Calu3 (cell line): ENCODE measurements around the gene TOM1L2. TPM values are rescaled to one million over a fixed set of nuclear protein-coding genes. Genes with fewer than 3 reads are reported as not detected.

ENCODE experiments used
- BruUV-seq: library from RNA; stranded (reverse); fragments of 400-500 nt; replicated peaks from 2 replicates; lab custom pipeline; 2021; lab: Mats Ljungman, UMichigan
- CTCF ChIA-PET: fragments of 300-600 bp; sonication (Branson Sonifier 250); formaldehyde crosslinking; loops from one replicate; lab custom pipeline; 2022; ENCODE audit warnings: antibody characterized with exemption; lab: Charles Lee
- DNase-seq: peaks from one replicate; pipeline ENCODE4 v3.0.0; 2022
- H3K27ac Mint-ChIP-seq: one replicate; pipeline ENCODE4 v1.8.0; 2022; ENCODE audit warnings: mixed read lengths; ENCODE audit not compliant: unreplicated experiment
- H3K27me3 Mint-ChIP-seq: one replicate; pipeline ENCODE4 v1.8.0; 2022; ENCODE audit warnings: mixed read lengths; ENCODE audit not compliant: unreplicated experiment
- H3K36me3 Mint-ChIP-seq: one replicate; pipeline ENCODE4 v1.8.0; 2022; ENCODE audit warnings: mild to moderate bottlenecking, moderate library complexity, mixed read lengths; ENCODE audit not compliant: insufficient read depth, unreplicated experiment
- H3K4me1 Mint-ChIP-seq: one replicate; pipeline ENCODE4 v1.8.0; 2022; ENCODE audit warnings: mild to moderate bottlenecking, low read depth, mixed read lengths; ENCODE audit not compliant: unreplicated experiment
- H3K4me3 Mint-ChIP-seq: one replicate; pipeline ENCODE4 v1.8.0; 2022; ENCODE audit warnings: mild to moderate bottlenecking, low read depth, moderate library complexity, mixed read lengths; ENCODE audit not compliant: unreplicated experiment
- H3K9me3 Mint-ChIP-seq: one replicate; pipeline ENCODE4 v1.8.0; 2022; ENCODE audit warnings: low read depth, mixed read lengths; ENCODE audit not compliant: unreplicated experiment
- intact Hi-C: fragments of 100-400 bp; cut with micrococcal nuclease; formaldehyde crosslinking; loops from one replicate; pipeline ENCODE4 v1.10.0; 2022; ENCODE audit not compliant: unreplicated experiment
- total RNA-seq: library from RNA; stranded (reverse); gene quantifications from 2 replicates; pipeline ENCODE4 v1.2.3, GENCODE V29; 2022
- TF ChIP-seq, protein P1 (sequence below): fragments of 200-600 bp; IDR thresholded peaks from one replicate; pipeline ENCODE4 v1.8.0; 2022; ENCODE audit warnings: antibody characterized with exemption; ENCODE audit not compliant: unreplicated experiment

TOM1L2 gene
- total RNA-seq, 1 experiment from 2014 or later: 20.1 TPM

- intact Hi-C loops: loop anchor here (10.0 kb wide), 1 partner anchor 50 kb away; no protein-coding TSS in a partner anchor
- BruUV-seq: no TSS peak
- no peak overlapping the region for H3K27ac Mint-ChIP-seq
Measured at GRCh38 chr17:17814162-17815061, 157.8 kb downstream of the TOM1L2 start.

GRCh38 chr17:17813725-17814095, 158.5 kb downstream of the TOM1L2 start:
- no TSS peak for BruUV-seq
- CTCF ChIA-PET: interaction anchor here (0.6 to 1.3 kb wide), 2 partner anchors 42 to 46 kb away, joined by 3 read pairs; no protein-coding TSS in a partner anchor
- Mint-ChIP-seq H3K27ac (no peak overlapping the region), H3K4me3 (no peak overlapping the region), H3K27me3 (no peaks in the 10 kb centered on the region), H3K9me3 (no peaks in the 10 kb centered on the region), H3K4me1 (peaks cover 5% of the 10 kb centered on the region), H3K36me3 (peaks cover 73% of the 10 kb centered on the region)
- TF ChIP-seq, protein P1, sequence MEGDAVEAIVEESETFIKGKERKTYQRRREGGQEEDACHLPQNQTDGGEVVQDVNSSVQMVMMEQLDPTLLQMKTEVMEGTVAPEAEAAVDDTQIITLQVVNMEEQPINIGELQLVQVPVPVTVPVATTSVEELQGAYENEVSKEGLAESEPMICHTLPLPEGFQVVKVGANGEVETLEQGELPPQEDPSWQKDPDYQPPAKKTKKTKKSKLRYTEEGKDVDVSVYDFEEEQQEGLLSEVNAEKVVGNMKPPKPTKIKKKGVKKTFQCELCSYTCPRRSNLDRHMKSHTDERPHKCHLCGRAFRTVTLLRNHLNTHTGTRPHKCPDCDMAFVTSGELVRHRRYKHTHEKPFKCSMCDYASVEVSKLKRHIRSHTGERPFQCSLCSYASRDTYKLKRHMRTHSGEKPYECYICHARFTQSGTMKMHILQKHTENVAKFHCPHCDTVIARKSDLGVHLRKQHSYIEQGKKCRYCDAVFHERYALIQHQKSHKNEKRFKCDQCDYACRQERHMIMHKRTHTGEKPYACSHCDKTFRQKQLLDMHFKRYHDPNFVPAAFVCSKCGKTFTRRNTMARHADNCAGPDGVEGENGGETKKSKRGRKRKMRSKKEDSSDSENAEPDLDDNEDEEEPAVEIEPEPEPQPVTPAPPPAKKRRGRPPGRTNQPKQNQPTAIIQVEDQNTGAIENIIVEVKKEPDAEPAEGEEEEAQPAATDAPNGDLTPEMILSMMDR: no peak
- DNase-seq: no peak
- intact Hi-C loops: loop anchor here (10.0 kb wide), 1 partner anchor 51 kb away; no protein-coding TSS in a partner anchor

More at GRCh38 chr17:17814162-17815061, 157.8 kb downstream of the TOM1L2 start:
- Mint-ChIP-seq H3K4me3 (no peak overlapping the region), H3K27me3 (no peaks in the 10 kb centered on the region), H3K36me3 (peaks cover 69% of the 10 kb centered on the region), H3K4me1 (peaks cover 12% of the 10 kb centered on the region), H3K9me3 (no peaks in the 10 kb centered on the region)
- DNase-seq: no peak
- TF ChIP-seq, protein P1: no peak
- CTCF ChIA-PET: interaction anchor here (0.9 to 1.3 kb wide), 2 partner anchors 45 to 105 kb away, joined by 3 read pairs; no protein-coding TSS in a partner anchor

DNA sequence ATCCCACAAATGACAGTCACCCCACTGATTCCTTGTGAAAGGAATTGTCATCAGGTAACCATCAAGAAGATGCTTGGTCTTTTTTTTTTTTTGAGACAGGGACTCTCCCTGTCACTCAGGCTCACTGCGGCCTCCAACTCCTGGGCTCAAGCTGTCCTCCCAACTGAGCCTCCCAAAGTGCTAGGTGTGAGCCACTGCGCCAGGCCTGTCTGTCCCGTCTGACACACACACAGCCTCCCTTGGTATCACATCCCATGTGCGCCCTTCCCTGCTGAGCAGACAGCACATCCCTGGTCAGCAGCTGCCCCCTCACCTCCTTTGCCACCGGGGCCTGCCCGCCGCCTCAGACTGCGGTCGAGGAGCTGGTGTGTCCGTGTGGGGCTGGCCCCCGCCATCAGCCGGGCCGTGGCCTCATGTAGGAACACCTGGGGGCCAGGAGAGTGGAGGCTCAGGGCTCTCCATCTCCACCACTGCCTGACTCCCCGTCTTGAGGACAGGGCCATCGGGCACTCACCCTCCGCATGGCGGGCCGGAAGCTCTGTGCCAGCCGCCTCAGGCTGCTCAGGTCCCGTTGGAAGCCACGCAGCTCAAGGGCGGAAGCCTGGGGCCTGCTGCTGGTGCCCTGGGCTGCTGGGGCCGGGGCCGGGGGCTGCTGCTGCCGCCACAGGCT, 159.0 kb downstream of the TOM1L2 start:
- Mint-ChIP-seq H3K27me3 (no peaks in the 10 kb centered on the region), H3K4me1 (peaks cover under 1% of the 10 kb centered on the region), H3K9me3 (no peaks in the 10 kb centered on the region), H3K27ac (no peak overlapping the region), H3K36me3 (peaks cover 77% of the 10 kb centered on the region), H3K4me3 (no peak overlapping the region)
- no peak for DNase-seq
- no TSS peak for BruUV-seq
- CTCF ChIA-PET: interaction anchor here (0.6 to 1.3 kb wide), 2 partner anchors 43 to 47 kb away, joined by 3 read pairs; no protein-coding TSS in a partner anchor
- intact Hi-C loops: loop anchor here (10.0 kb wide), 1 partner anchor 52 kb away; no protein-coding TSS in a partner anchor
- TF ChIP-seq, protein P1: no peak

DNA sequence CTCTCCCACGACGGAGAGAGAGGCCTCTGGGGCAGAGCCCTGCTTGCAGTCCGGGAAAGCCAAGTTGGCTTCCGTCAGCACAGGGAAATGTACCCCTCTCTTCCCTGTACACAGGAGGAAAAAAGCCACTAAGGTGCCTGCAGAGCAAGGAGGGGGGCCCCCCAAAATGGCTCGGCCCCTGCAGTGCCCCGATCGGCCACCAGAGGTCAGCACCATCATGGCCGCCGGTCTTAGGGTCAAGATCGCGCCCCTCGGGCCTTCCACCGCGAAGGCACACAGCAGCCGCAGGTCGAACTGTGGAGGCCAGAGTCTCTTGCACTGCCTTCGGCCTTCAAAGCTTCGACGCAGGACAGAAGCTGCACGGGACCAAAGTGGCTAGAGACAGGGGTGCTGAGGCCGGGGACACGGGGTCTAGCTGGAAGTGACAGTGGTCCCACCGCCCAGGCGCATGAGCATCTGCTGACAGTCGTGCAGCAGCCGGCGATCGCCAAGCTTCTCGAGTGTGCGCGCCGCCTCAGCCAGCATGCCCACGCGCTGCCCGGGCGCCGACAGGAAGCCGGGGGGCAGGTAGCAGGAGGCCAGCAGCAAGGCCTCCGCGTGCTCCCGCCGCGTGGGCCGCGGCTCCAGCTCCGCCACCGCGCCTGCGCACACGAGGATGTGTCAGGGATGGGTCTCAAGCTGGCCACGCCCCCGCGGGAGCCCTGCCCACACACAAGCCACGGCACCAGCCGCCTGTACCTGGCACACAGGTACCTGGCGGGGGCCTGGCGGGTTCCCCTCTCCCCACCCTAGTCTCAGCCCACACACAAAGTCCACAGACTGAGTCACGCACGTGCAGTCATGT, 159.8 kb downstream of the TOM1L2 start:
- Mint-ChIP-seq H3K4me3 (no peak overlapping the region), H3K27me3 (no peaks in the 10 kb centered on the region)

More for the DNA sequence above, 159.8 kb downstream of the TOM1L2 start:
- intact Hi-C loops: loop anchor here (10.0 kb wide), 1 partner anchor 52 kb away; no protein-coding TSS in a partner anchor
- TSS peak; percentile 21 for BruUV-seq
- Mint-ChIP-seq H3K36me3 (peaks cover 73% of the 10 kb centered on the region), H3K9me3 (no peaks in the 10 kb centered on the region), H3K27ac (no peak overlapping the region), H3K4me1 (no peaks in the 10 kb centered on the region)
- CTCF ChIA-PET: interaction anchor here (0.5 kb wide), 1 partner anchor 14 kb away, joined by 3 read pairs; no protein-coding TSS in a partner anchor
- DNase-seq: peak; percentile 62
- TF ChIP-seq, protein P1: peak; percentile 96
